ENCODE data around the gene ALOX5AP.

- no peak for TF ChIP-seq MCM5 (IDR thresholded peaks at IDR 0.05; ENCODE audit: low read depth)
- no peak for TF ChIP-seq BRCA1 (IDR thresholded peaks at IDR 0.05)
- TF ChIP-seq BRCA1 (CRISPR knock-in tag; IDR thresholded peaks at IDR 0.05), result no peak
- no peak for TF ChIP-seq U2AF1 (optimal IDR thresholded peaks at IDR 0.05; ENCODE audit: low read depth, low read length)
- no peak for TF ChIP-seq JUNB (CRISPR knock-in tag; conservative IDR thresholded peaks at IDR 0.05)
- no peak for TF ChIP-seq HNRNPH1 (optimal IDR thresholded peaks at IDR 0.05; ENCODE audit: low read depth, low read length)
- TF ChIP-seq RBM34 (IDR thresholded peaks at IDR 0.05; ENCODE audit: borderline replicate concordance, insufficient read depth, low read length), result no peak
- no peak for TF ChIP-seq PML (IDR thresholded peaks at IDR 0.05; ENCODE audit: low read length)
- TF ChIP-seq HMBOX1 (IDR thresholded peaks at IDR 0.05), result no peak
- TF ChIP-seq SIN3A (IDR thresholded peaks at IDR 0.05; ENCODE audit: borderline replicate concordance in 2 of 2, control insufficient read depth in 1 of 2, low read depth in 2 of 2, low read length in 2 of 2), result no peak
- TF ChIP-seq ELF1 (tag; IDR thresholded peaks at IDR 0.05), result no peak
Observed at GRCh38 chr13:30796132-30796572, 60.8 kb downstream of the ALOX5AP start.

All from K562 (cell line).